CD4-positive, alpha-beta T cell treated with Interleukin-6 at 100 ng/mL for 8 hours (primary cell): ENCODE results near the gene VTA1.
"Not testable (repeated sequence)": the region's sequence is repeated elsewhere in the genome, so short reads cannot be mapped to it uniquely, and the experiment has no call there.

Source experiments
- DNase-seq: peaks from one replicate; pipeline ENCODE4 v3.0.0-alpha.2; 2020; ENCODE audit warnings: mixed read lengths, low spot score

Gene VTA1

DNA sequence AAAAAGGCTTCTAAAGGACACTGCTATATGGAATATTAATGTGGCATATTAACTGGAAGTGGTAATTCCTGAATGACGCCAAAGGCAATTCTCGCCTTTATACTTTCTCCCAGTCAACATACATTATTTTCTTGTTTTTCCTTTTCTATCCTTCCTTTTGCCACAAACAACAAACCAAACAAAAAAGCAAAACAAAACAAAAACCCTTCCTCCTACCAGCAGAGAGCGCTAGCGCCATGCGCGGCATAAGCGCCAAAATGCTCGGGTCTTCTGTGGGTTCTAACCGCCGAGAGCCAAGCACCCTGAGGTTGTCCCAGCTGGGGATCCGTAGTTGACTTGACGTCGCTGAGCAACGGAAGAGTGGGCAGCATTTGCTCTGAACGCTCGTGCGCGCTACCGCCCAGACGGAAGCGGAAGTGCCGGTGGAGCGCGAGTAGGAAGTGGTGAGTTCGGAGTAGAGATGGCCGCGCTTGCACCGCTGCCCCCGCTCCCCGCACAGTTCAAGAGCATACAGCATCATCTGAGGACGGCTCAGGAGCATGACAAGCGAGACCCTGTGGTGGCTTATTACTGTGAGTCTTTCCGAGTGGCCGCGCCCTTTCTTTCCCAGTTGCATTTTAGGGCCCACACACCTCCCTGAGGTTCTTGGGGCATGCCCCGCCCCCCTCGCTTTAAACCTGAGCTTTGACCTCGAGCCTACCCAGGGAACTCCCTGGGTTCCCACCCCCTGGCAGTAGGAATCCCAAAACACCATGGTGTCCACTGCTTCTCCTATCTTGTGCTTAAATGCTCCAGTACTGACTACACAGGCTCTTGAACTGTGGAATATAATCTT lies at the start of gene VTA1, which contains the start of gene NMBR:
VTA1 (plus strand) TSS at position 436 of the 835 bp plus-strand sequence; CDS start at position 461, 25 bp downstream.
NMBR (minus strand) TSS at position 295 of the 835 bp plus-strand sequence. CDS start 58,464 bp downstream, outside the sequence.
- DNase-seq: peak; percentile 97

DNA sequence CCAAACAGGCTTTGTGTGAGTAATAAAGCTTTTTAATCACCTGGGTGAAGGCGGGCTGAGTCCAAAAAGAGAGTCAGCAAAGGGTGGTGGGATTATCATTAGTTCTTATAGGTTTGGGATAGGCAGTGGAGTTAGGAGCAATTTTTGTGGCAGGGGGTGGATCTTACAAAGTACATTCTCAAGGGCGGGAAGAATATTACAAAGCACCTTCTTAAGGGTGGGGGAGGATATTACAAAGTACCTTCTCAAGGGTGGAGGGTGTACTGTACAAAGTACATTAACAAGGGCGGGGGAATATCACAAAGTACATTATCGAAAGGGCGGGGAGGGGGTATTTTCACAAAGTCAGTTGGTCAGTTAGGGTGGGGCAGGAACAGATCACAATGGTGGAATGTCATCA lies 42.2 kb upstream of the VTA1 start:
- not testable (repeated sequence) for DNase-seq

DNA sequence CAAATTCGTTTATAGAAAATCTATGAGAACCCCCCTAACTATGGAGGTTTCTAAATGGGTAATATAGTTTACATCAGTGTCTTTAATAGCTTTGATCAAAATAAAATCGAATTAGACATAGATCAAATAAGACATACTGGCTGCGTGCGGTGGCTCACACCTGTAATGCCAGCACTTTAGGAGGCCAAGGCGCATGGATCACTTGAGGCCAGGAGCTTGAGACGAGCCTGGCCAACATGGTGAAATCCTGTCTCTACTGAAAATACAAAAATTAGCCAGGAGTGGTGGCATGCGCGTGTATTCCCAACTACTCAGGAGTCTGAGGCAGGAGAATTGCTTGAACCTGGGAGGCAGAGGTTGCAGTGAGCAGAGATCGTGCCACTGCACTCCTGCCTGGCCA lies 36.2 kb upstream of the VTA1 start:
- not testable (repeated sequence) for DNase-seq

DNA sequence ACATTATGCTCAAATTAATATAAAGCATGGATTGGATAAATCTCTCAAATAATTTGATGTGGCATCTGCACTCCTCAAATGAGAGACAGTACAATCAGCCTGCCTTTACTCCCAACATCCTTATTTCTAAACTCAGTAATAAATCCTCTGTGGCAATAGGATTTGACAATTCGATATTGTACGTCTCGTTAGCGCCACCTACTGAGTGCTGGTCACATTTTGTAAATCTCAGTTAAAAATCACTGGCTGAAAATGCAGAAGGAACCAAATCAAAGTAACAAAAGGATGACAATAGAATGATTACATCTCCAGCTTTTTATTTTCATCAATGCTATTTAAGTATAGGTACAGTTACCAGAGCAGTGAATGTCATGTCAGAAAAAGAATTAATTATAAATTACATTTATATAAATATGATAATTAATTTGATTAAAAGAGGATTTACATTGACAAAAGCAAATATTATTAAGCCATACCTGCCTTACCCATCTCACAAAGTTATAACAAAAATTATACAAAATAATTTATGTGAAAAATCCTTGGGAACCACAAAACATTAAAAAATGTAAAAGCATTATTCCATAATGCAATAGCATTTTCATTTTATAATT lies 34.5 kb upstream of the VTA1 start:
- DNase-seq: peak; percentile 38

DNA sequence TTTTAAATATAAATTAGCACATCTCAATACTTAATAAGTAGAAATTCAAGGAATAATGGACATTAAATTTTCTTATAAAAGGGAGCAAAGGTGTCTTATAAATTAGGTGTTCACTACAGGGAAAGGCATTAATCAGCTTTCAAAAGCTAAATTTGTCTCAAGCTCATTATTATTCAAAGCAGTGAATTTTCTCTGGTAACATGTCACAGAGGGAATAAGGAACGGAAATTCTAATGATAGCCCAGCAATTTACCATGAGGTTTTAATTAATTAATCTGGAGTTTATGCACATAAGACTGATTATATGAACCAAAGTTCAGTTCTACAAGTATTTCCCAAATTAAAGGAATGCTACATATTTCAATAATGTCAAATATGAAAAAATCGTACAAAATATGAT lies 29.7 kb upstream of the VTA1 start:
- DNase-seq: no peak

DNA sequence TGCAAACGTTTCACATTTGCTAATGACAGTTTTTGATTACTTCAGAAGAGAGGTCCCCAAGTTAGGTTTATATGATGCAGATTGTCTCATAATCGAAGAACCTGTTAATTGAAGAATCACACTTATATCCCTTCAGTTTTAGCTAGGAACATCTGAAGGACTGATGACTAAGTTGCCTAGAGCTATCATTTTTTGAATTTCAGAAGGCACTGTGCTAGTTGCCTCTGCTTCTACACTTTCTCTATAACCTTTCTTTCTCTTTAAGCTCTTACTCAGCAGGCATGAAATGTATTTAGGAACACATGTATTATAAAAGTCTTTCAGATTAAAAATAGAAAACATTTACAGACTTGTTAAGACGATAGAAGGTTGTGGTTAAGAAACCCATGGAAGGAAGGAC lies 28.7 kb upstream of the VTA1 start:
- DNase-seq: no peak

- no peak for DNase-seq
Observed at GRCh38 chr6:142118925-142119324, 28.1 kb upstream of the VTA1 start.

DNA sequence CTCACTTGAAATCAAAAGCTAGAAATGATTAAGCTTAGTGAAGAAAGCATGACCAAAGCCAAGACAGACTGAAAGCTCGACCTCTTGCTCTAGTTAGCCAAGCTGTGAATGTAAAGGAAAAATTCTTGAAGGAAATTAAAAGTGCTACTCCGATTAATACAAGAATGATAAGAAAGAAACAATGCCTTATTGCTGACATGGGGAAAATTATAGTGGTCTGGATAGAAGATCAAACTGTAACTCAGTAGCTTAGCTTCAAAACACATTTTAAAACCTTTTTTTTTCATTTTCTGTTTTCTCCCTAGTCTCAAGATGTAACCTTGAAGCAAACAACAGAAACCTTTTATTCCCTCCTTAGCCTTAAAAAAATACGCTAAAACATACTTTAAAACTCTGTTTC lies 25.7 kb upstream of the VTA1 start:
- DNase-seq: no peak

- DNase-seq: no peak
Observed at GRCh38 chr6:142130814-142131213, 16.2 kb upstream of the VTA1 start.

GRCh38 chr6:142132625-142133024 lies 14.4 kb upstream of the VTA1 start, which contains the start of gene GJE1:
Gene GJE1, plus strand, starts transcription at chr6:142132925. Its CDS starts 234 bp downstream, at chr6:142133159.
- DNase-seq: no peak

DNA sequence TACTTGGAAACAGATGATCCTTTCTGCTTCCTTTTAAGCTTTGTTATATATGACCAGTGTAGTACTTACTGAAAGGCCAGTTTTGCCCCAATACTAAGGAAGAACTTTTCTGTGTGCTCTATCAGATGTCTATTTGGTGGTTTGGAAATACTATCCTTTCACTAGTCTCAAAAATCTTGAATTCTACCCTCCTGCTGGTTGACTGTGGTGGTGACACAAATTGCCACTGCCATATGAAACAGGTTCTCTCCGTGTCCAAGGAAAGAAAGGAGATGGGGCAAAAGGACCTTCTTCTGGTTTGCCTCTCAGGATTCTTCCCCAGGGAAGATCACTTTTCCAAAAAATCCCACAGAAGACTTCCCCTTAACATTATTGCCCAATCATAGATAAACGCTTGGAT lies 8.2 kb upstream of the VTA1 start:
- DNase-seq: no peak

GRCh38 chr6:142141531-142141930 lies 5.5 kb upstream of the VTA1 start:
- DNase-seq: not testable (repeated sequence)

- no peak for DNase-seq
Observed at GRCh38 chr6:142152746-142153145, 5.7 kb downstream of the VTA1 start.

DNA sequence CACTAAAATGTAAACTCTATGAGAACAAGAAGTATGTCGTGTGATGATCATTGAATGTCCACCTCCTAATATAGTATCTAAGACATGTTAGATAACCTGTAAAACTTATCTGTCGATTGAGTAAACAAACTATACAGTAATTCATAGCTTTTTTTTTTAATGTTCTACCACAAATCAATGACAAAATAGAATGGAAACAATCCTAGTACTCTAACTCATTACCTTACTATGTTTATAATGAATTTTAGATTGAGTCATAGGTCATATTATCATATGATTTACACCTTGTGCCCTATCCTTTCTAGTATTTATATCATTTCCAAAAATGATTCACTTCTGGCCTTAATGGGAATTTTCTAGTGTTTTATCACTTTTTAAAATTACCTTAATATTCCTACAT lies 6.1 kb downstream of the VTA1 start:
- DNase-seq: no peak

DNA sequence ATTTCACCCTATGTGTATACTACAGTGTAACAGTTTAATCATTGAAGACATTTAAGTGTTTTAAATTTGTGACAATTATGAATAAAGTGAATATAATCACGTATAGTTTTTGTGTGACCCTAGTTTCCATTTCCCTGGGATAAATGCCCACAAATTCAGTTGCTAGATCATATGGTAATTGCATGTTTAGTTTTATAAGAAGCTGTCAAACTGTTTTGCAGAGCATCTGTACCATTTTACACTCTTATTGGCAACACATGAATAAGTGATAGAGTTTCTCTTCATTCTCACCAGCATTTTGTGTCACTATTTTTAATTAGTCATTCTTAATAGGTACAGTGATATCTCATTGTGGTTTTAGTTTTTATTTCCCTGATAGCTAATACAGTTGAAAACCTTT lies 7.3 kb downstream of the VTA1 start:
- no peak for DNase-seq

- no peak for DNase-seq
Observed at GRCh38 chr6:142155091-142155490, 8.0 kb downstream of the VTA1 start.

- peak; percentile 9 for DNase-seq
Observed at GRCh38 chr6:142155895-142156757, 9.1 kb downstream of the VTA1 start.

GRCh38 chr6:142156758-142157068 lies 9.7 kb downstream of the VTA1 start:
- DNase-seq: not testable (repeated sequence)

GRCh38 chr6:142162780-142163179 lies 15.7 kb downstream of the VTA1 start:
- DNase-seq: no peak

GRCh38 chr6:142165227-142165626 lies 18.2 kb downstream of the VTA1 start:
- no peak for DNase-seq

DNA sequence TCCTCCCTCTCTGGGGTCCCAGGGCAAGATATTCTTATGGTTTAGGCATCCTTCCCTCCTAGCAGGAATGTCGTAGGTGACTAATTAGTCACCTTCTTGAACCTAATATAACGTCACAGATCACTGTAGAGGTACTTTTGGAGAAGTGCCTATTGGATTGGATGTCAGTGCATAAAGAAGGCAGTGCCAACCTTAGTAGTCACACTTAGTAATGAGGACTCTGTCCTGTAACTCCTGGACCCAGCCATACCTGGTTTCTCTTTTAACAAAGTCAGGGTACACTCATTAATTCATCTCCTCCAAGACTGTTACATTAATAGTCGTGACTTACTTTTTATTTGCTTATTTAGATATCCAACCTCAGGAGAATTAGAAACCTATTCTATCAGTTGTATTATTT lies 20.0 kb downstream of the VTA1 start:
- no peak for DNase-seq

DNA sequence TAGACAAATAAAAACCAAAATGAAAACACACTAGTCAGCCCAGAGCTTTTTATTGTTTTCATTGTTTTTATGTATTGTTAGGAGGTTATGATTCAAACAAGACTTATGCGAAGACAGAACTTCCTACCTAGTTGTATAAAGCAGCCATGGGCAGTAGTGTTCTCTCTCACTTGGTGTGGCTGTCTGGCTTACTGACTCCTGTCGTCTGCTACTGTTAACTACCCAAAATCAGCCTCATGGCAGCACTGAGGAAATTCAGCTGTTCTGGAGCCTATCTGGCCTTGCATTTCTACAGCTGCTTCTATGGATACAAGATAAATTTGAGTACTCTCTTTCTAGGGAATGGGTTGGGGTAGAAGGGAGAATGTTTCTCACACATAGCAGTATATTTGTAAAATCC lies 20.4 kb downstream of the VTA1 start:
- no peak for DNase-seq

DNA sequence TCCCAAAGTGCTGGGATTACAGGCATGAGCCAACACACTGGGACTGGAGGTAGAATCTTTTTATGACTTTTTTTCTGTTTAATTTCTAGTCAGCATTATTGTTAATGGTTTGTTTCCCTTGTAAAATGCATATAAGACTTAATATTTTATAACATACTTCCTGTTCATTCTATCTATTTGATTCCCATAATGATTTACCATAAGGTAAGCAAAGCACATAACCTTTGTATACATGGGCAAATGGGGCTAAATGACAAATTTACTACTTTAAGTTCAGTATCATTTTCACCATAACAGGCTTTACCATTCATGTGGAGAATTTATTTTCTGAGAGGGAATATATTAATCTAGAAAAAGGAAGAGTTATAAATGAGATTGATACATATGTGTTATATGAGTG lies 24.3 kb downstream of the VTA1 start:
- no peak for DNase-seq
